Measurements from ENCODE around the gene PSD4.

Gene PSD4

DNA sequence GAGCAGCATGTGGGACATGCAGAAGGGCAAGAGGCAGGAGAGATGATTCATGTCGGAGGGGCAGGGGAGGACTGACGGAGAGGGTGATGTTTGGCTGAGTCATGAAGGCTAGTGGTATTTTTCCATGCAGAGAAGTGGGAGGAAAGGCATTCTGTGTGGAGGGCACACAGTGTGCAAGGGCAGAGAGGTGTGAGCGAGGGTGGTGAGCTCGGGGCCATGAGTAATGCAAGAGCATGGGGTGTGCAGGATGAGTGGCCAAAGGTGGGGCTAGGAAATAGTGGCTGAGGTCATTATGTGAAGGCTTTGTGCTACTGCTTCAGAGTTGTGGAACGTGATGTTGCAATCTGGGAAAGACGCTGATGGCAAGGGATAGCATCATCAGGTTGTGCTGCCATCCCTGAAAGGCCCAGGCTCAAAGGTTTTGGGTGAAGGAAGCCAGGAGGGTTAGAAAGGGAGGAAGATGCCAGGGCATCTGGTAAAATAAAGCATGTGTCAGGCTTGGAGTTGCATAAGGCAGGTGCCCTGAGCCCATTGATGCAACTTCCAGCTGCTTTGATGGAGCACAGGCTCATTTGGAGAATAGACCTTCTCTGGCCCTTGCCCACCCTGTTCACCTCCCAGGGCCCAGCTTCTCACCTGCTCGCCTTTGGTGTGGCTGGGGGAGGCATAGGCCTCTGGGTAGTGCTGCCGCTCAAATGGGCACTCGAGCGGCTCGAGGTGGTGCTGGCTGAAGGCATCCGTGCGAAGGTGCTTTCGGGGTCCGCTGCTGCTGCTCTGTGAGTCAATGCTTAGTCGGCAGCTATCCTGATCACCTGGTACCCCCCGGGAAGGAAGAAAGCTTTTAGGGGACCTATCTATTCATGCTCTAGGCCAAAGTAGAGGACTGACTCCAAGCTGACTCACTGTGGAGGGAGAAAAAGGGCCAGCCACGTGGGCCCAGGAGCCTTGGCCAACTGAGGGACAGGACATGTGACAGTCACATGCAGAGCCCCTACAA is 67.4 kb downstream of the PSD4 start:
- Mint-ChIP-seq H3K9me3 (no peaks in the 10 kb centered on the region), H3K4me1 (peaks cover 20% of the 10 kb centered on the region), H3K4me3 (no peak overlapping the region), H3K27ac (peak overlapping the region; percentile 14), H3K36me3 (no peaks in the 10 kb centered on the region), H3K27me3 (peaks cover 3% of the 10 kb centered on the region)
- no peak for ATAC-seq (ENCODE audit: low read depth)
- DNase-seq (ENCODE audit: low spot score in 2 of 2), result no peak

GRCh38 chr2:113242327-113242726 is 68.6 kb downstream of the PSD4 start:
- Mint-ChIP-seq H3K27ac (no peak overlapping the region), H3K4me1 (peaks cover 17% of the 10 kb centered on the region), H3K4me3 (no peak overlapping the region), H3K27me3 (peaks cover 3% of the 10 kb centered on the region), H3K9me3 (no peaks in the 10 kb centered on the region), H3K36me3 (no peaks in the 10 kb centered on the region)
- ATAC-seq (ENCODE audit: low read depth), result no peak
- DNase-seq (ENCODE audit: low spot score in 2 of 2), result no peak

DNA sequence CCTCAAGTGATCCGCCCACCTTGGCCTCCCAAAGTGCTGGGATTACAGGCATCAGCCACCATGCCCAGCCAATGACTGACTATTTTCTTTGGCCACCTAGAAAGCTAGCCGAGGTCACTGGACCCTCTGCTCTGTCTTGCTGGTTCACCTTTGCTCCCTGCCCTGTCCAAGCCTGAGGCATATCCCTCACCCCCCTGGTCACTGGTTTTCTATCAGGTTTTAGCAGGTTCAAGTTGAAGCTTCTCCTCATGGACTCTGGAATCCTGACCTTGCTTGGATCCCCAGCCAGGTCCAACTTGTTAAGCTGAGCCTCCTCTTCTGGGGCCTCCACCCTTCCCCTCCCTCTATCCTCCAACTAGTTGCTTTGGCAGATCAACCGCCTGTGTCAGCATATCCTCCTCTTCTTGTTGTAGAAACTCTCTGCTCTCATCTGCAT is 71.5 kb downstream of the PSD4 start:
- no peak for DNase-seq (ENCODE audit: low spot score in 2 of 2)
- H3K4me3 Mint-ChIP-seq, result no peak overlapping the region
- no peaks in the 10 kb centered on the region for H3K9me3 Mint-ChIP-seq
- H3K27ac Mint-ChIP-seq, result no peak overlapping the region
- ATAC-seq (ENCODE audit: low read depth), result no peak
- peaks cover 3% of the 10 kb centered on the region for H3K27me3 Mint-ChIP-seq
- H3K4me1 Mint-ChIP-seq, result peaks cover 11% of the 10 kb centered on the region
- H3K36me3 Mint-ChIP-seq, result no peaks in the 10 kb centered on the region

DNA sequence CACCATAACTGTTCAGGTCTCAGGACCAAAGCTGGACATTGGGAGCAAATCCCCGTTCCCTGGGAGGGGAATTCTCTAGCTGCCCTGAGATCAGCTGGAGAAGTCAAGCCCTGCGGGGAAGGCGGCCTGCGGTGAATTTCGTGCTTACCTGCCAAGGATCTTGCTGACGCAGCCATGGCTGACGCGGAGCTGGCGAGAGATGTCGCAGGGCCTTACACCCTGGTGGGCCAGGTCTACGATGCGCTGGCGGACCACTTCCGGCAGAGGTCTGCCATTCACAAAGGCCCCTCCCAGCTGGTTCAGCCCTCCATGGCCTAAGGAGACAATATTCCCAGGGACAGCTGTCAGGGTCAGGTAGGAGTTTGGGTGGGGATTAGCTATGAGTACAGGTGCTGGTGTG is 72.8 kb downstream of the PSD4 start:
- ATAC-seq (ENCODE audit: low read depth) (no peak), DNase-seq (ENCODE audit: low spot score in 2 of 2) (no peak)
- no peaks in the 10 kb centered on the region for H3K27me3 Mint-ChIP-seq
- H3K27ac Mint-ChIP-seq, result no peak overlapping the region
- H3K4me3 Mint-ChIP-seq, result no peak overlapping the region
- H3K36me3 Mint-ChIP-seq, result no peaks in the 10 kb centered on the region
- H3K9me3 Mint-ChIP-seq, result no peaks in the 10 kb centered on the region
- peaks cover 14% of the 10 kb centered on the region for H3K4me1 Mint-ChIP-seq

- Mint-ChIP-seq H3K4me3 (no peak overlapping the region), H3K36me3 (no peaks in the 10 kb centered on the region), H3K27ac (no peak overlapping the region), H3K9me3 (no peaks in the 10 kb centered on the region), H3K4me1 (peaks cover 8% of the 10 kb centered on the region), H3K27me3 (no peaks in the 10 kb centered on the region)
- ATAC-seq (ENCODE audit: low read depth) (peak; percentile 80), DNase-seq (ENCODE audit: low spot score in 2 of 2) (peak; percentile 71 to 75)
Observed at GRCh38 chr2:113248997-113249770, 75.4 kb downstream of the PSD4 start.

DNA sequence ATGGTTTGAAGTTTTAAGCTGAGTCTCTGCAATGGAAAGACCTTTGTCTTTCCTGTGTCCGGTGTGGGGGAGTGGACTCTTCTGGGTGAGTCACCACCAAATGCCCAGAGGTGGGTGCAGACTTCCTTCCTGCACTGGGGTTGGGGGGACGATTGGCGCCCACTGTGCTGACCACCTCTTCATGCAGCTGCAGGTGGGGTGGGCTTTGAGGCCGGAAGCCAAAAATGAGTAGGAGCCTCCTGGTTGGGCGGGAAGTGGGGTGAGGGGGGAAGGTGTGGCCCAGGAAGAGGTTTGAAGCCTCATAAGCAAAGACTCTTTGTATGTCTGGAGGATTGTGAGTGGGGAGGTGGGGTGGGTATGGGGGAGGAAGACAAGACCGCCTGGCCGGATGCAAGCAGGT is 77.3 kb downstream of the PSD4 start:
- peaks cover 11% of the 10 kb centered on the region for H3K4me1 Mint-ChIP-seq
- peak overlapping the region; percentile 3 for H3K27ac Mint-ChIP-seq
- peaks cover 4% of the 10 kb centered on the region for H3K36me3 Mint-ChIP-seq
- DNase-seq (ENCODE audit: low spot score in 2 of 2), result no peak
- peaks cover 2% of the 10 kb centered on the region for H3K9me3 Mint-ChIP-seq
- H3K27me3 Mint-ChIP-seq, result peaks cover 4% of the 10 kb centered on the region
- H3K4me3 Mint-ChIP-seq, result no peak overlapping the region
- no peak for ATAC-seq (ENCODE audit: low read depth)

DNA sequence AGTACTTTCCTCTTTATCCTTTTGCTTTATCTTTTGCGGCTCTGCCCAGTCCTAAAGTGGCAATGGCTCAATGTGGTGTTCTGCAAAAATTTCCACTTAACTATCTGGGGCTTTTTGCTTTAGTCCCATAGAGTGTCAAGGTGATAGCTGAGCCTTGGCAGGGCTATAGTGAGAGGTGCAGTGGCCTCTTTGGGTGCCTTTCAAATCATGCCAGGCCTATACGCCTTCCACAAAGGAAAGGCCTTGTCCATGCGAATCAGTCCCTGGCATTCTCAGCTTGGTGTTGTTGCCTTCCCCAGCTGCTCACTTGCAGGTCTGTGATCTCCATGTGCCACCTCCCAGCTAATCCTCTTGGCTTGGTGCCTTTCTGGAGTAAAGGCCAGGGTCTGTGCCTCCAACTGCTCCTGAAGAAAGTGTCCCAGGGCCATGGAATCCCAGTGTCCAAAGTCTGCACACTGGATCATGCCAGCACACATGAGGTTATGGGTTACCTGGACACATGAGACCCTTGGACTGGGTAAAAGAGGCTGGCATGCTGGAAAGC is 78.3 kb downstream of the PSD4 start:
- peaks cover 4% of the 10 kb centered on the region for H3K27me3 Mint-ChIP-seq
- no peak for ATAC-seq (ENCODE audit: low read depth)
- H3K4me3 Mint-ChIP-seq, result no peak overlapping the region
- DNase-seq (ENCODE audit: low spot score in 2 of 2), result no peak
- H3K4me1 Mint-ChIP-seq, result peaks cover 14% of the 10 kb centered on the region
- peaks cover 6% of the 10 kb centered on the region for H3K36me3 Mint-ChIP-seq
- H3K27ac Mint-ChIP-seq, result no peak overlapping the region
- H3K9me3 Mint-ChIP-seq, result peaks cover 2% of the 10 kb centered on the region

GRCh38 chr2:113253453-113253852 is 79.7 kb downstream of the PSD4 start:
- DNase-seq (ENCODE audit: low spot score in 2 of 2) (no peak), ATAC-seq (ENCODE audit: low read depth) (no peak)
- H3K4me1 Mint-ChIP-seq, result peaks cover 21% of the 10 kb centered on the region
- peaks cover 9% of the 10 kb centered on the region for H3K36me3 Mint-ChIP-seq
- peaks cover 2% of the 10 kb centered on the region for H3K9me3 Mint-ChIP-seq
- H3K27ac Mint-ChIP-seq, result no peak overlapping the region
- peaks cover 5% of the 10 kb centered on the region for H3K27me3 Mint-ChIP-seq
- H3K4me3 Mint-ChIP-seq, result no peak overlapping the region

GRCh38 chr2:113255140-113256070 is 81.6 kb downstream of the PSD4 start:
- H3K4me1 Mint-ChIP-seq, result peaks cover 21% of the 10 kb centered on the region
- H3K9me3 Mint-ChIP-seq, result peaks cover 2% of the 10 kb centered on the region
- no peak overlapping the region for H3K4me3 Mint-ChIP-seq
- H3K36me3 Mint-ChIP-seq, result peaks cover 16% of the 10 kb centered on the region
- H3K27me3 Mint-ChIP-seq, result peaks cover 9% of the 10 kb centered on the region
- H3K27ac Mint-ChIP-seq, result no peak overlapping the region
- DNase-seq (ENCODE audit: low spot score in 2 of 2) (no peak), ATAC-seq (ENCODE audit: low read depth) (no peak)

- Mint-ChIP-seq H3K4me3 (no peak overlapping the region), H3K27me3 (peaks cover 9% of the 10 kb centered on the region), H3K36me3 (peaks cover 16% of the 10 kb centered on the region), H3K27ac (no peak overlapping the region), H3K4me1 (peaks cover 13% of the 10 kb centered on the region), H3K9me3 (peaks cover 2% of the 10 kb centered on the region)
- DNase-seq (ENCODE audit: low spot score in 2 of 2) (no peak), ATAC-seq (ENCODE audit: low read depth) (no peak)
Observed at GRCh38 chr2:113257516-113258264, 83.9 kb downstream of the PSD4 start.

- ATAC-seq (ENCODE audit: low read depth) (no peak), DNase-seq (ENCODE audit: low spot score in 2 of 2) (no peak)
- Mint-ChIP-seq H3K9me3 (peaks cover 2% of the 10 kb centered on the region), H3K27ac (no peak overlapping the region), H3K36me3 (peaks cover 16% of the 10 kb centered on the region), H3K27me3 (peaks cover 9% of the 10 kb centered on the region), H3K4me1 (peaks cover 13% of the 10 kb centered on the region), H3K4me3 (no peak overlapping the region)
Observed at GRCh38 chr2:113258471-113259147, 84.8 kb downstream of the PSD4 start.
